ENCODE results near the gene MOB1B.

MOB1B gene

DNA sequence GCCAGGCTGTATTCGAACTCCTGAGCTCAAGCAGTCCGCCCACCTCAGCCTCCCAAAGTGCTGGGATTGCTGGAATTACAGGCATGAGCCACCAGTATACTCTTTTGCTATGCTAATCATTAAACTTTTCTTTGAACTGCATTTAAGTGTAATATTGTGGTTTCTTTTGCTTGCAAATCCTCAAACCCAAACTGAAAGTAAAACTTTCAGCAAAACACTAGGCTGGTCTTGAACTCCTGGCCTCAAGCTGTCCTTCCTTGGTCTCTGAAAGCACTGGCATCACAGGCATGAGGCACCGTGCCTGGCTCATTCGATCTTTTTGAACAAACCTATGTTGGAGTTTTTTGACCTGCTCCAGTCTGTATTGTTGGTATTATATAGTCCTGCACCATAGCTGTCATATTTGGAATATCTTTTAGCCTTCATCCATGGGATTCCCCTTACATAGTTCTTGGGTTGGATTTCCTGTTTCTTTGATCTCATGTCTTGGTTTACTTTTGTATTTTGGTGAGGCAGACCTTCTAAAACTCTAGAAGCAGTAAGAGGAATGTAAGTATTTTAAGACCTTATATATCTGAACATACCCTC is 34.1 kb downstream of the MOB1B start:
- no peak overlapping the region for H3K27ac Mint-ChIP-seq
- H3K27me3 Mint-ChIP-seq (ENCODE audit: low read depth): no peaks in the 10 kb centered on the region
- no peak overlapping the region for H3K4me3 Mint-ChIP-seq
- no peak for TF ChIP-seq CTCF (IDR thresholded peaks at IDR 0.05; ENCODE audit: unreplicated experiment in 3 of 3)
- H3K36me3 Mint-ChIP-seq (ENCODE audit: low read depth): peaks cover 34% of the 10 kb centered on the region
- H3K9me3 Mint-ChIP-seq: peaks cover 3% of the 10 kb centered on the region
- H3K4me1 Mint-ChIP-seq: no peaks in the 10 kb centered on the region

DNA sequence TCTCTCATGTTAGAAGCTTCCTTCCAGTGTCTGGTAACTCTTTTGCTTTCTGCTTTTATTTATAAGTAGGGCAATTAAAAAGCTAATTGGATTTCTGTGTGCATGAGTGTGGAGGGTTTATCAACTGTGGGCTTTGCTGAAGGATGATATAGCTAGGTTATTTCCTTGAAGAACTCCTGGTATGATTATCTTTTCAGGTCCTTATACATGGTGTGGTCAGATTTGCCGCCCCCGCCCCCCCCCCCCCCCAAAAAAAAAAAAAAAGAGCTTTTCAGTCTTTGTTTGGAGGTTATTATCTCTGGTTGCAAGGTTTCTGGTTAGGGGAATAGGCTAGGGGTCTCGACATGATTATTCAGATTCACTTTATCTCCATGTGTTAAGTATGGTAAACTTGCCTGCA is 35.9 kb downstream of the MOB1B start:
- H3K9me3 Mint-ChIP-seq: peaks cover 6% of the 10 kb centered on the region

DNA sequence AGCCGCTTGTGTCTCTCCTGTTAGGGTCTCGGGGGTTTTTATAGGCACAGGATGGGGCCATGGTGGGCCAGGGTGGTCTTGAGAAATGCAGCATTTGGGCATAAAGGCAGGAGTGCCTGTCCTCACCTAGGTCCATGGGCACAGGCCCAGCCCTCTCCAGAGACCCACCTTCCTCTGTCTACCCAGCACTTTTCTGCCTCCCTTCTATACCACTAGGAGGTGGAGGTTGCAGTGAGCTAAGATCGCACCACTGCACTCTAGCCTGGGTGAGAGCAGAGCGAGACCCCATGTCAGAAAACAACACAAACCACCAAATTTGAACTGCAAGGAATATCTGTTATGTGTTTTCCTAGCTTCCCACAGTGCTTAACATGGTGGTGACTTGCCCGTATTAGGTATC is 38.0 kb downstream of the MOB1B start:
- no peaks in the 10 kb centered on the region for H3K27me3 Mint-ChIP-seq (ENCODE audit: low read depth)
- no peak overlapping the region for H3K4me3 Mint-ChIP-seq
- peaks cover 42% of the 10 kb centered on the region for H3K36me3 Mint-ChIP-seq (ENCODE audit: low read depth)
- no peak overlapping the region for H3K27ac Mint-ChIP-seq
- H3K9me3 Mint-ChIP-seq: peaks cover 6% of the 10 kb centered on the region
- TF ChIP-seq CTCF (IDR thresholded peaks at IDR 0.05; ENCODE audit: unreplicated experiment in 3 of 3): no peak
- H3K4me1 Mint-ChIP-seq: peaks cover 5% of the 10 kb centered on the region

More for the DNA sequence above, 35.9 kb downstream of the MOB1B start:
- no peak for TF ChIP-seq CTCF (IDR thresholded peaks at IDR 0.05; ENCODE audit: unreplicated experiment in 3 of 3)
- H3K27ac Mint-ChIP-seq: no peak overlapping the region
- H3K27me3 Mint-ChIP-seq (ENCODE audit: low read depth): no peaks in the 10 kb centered on the region
- no peak overlapping the region for H3K4me3 Mint-ChIP-seq
- peaks cover 34% of the 10 kb centered on the region for H3K36me3 Mint-ChIP-seq (ENCODE audit: low read depth)
- H3K4me1 Mint-ChIP-seq: no peaks in the 10 kb centered on the region

DNA sequence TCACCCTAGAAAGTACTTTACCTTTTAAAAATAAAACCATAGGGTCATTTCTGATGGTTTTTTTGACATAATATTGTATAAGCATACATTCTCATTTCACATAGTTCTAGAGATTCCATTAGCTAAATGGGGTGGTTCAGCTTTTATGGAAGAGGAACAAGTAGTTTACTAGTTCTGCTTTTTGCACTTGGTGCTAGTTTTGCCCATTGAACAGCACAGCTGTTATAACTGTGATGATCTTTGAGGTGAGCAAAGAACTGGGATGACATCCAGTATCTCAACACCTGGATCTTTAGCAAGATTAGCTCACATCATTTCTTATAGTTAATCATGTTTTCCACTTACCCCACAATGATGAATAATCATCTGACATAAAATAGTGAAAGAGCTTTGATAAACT is 40.9 kb downstream of the MOB1B start:
- H3K36me3 Mint-ChIP-seq (ENCODE audit: low read depth): peaks cover 37% of the 10 kb centered on the region
- no peak overlapping the region for H3K27ac Mint-ChIP-seq
- H3K4me3 Mint-ChIP-seq: no peak overlapping the region
- H3K4me1 Mint-ChIP-seq: peaks cover 6% of the 10 kb centered on the region
- H3K27me3 Mint-ChIP-seq (ENCODE audit: low read depth): no peaks in the 10 kb centered on the region
- H3K9me3 Mint-ChIP-seq: peaks cover 8% of the 10 kb centered on the region
- TF ChIP-seq CTCF (IDR thresholded peaks at IDR 0.05; ENCODE audit: unreplicated experiment in 3 of 3): no peak

- H3K27ac Mint-ChIP-seq: no peak overlapping the region
- peaks cover 15% of the 10 kb centered on the region for H3K4me1 Mint-ChIP-seq
- peaks cover 34% of the 10 kb centered on the region for H3K36me3 Mint-ChIP-seq (ENCODE audit: low read depth)
- TF ChIP-seq CTCF (IDR thresholded peaks at IDR 0.05; ENCODE audit: unreplicated experiment in 3 of 3): no peak
- no peak overlapping the region for H3K4me3 Mint-ChIP-seq
- H3K9me3 Mint-ChIP-seq: peaks cover 5% of the 10 kb centered on the region
- H3K27me3 Mint-ChIP-seq (ENCODE audit: low read depth): no peaks in the 10 kb centered on the region
These were observed 42.9 kb downstream of the MOB1B start for GRCh38 chr4:70945046-70945445.

GRCh38 chr4:70945452-70946055 is 43.4 kb downstream of the MOB1B start:
- no peak for TF ChIP-seq CTCF (IDR thresholded peaks at IDR 0.05; ENCODE audit: unreplicated experiment in 3 of 3)
- H3K36me3 Mint-ChIP-seq (ENCODE audit: low read depth): peaks cover 31% of the 10 kb centered on the region
- peaks cover 5% of the 10 kb centered on the region for H3K9me3 Mint-ChIP-seq
- H3K27me3 Mint-ChIP-seq (ENCODE audit: low read depth): no peaks in the 10 kb centered on the region
- peaks cover 15% of the 10 kb centered on the region for H3K4me1 Mint-ChIP-seq
- no peak overlapping the region for H3K4me3 Mint-ChIP-seq
- no peak overlapping the region for H3K27ac Mint-ChIP-seq
